HEK293T (cell line): ENCODE data around the gene TGFB2.

ENCODE experiments used
- BHLHE40 ChIP-seq: fragments of 450-650 bp; IDR thresholded peaks from 2 replicates; pipeline ENCODE4 v1.6.1; 2016; ENCODE audit warnings: mild to moderate bottlenecking, moderate library complexity, borderline replicate concordance
- CTBP1 ChIP-seq: fragments of 450-650 bp; IDR thresholded peaks from 2 replicates; pipeline ENCODE4 v1.6.1; 2016; ENCODE audit warnings: borderline replicate concordance
- HDGF ChIP-seq: fragments of 450-650 bp; IDR thresholded peaks from 2 replicates; pipeline ENCODE4 v1.6.1; 2017; ENCODE audit warnings: antibody characterized with exemption, borderline replicate concordance
- LEF1 ChIP-seq: fragments of 450-650 bp; IDR thresholded peaks from 2 replicates; pipeline ENCODE4 v1.6.1; 2017; ENCODE audit warnings: mild to moderate bottlenecking, borderline replicate concordance
- NFRKB ChIP-seq: fragments of 450-650 bp; IDR thresholded peaks from 2 replicates; pipeline ENCODE4 v1.6.1; 2016; ENCODE audit warnings: mild to moderate bottlenecking, moderate library complexity
- PKNOX1 ChIP-seq: fragments of 450-650 bp; IDR thresholded peaks from 2 replicates; pipeline ENCODE4 v1.6.1; 2016
- SP1 ChIP-seq: fragments of 450-650 bp; IDR thresholded peaks from 2 replicates; pipeline ENCODE4 v1.6.1; 2017
- SUZ12 ChIP-seq: fragments of 450-650 bp; IDR thresholded peaks from 2 replicates; pipeline ENCODE4 v1.6.1; 2016; ENCODE audit warnings: mild to moderate bottlenecking

GRCh38 chr1:218361298-218362065, 16.3 kb downstream of the TGFB2 start:
- TF ChIP-seq SUZ12 (no peak), SP1 (no peak), HDGF (no peak), NFRKB (no peak), LEF1 (no peak), BHLHE40 (no peak), CTBP1 (no peak), PKNOX1 (no peak)
